ENCODE data around the gene RIMS4.

DNA sequence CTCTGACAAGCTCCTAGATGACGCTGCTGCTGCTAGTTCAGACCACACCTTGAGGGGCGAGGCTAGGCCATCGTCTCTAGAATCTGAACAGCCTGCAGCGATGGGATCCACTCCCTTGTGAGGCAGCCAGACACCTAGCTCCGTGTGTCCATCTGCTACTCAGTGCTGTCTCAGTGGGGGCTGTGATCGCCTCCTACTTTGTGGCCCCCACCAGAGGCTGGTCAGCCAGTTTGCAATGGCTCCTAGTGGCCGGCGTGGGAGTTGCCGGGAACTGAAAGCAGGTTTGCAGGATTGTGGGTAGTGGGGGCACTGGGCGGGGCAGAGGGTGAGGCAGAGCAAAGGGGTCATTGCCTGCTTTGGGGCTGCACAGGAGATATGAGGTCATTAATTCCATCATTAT, 92.4 kb downstream of the RIMS4 start:
- TF ChIP-seq, protein P1, sequence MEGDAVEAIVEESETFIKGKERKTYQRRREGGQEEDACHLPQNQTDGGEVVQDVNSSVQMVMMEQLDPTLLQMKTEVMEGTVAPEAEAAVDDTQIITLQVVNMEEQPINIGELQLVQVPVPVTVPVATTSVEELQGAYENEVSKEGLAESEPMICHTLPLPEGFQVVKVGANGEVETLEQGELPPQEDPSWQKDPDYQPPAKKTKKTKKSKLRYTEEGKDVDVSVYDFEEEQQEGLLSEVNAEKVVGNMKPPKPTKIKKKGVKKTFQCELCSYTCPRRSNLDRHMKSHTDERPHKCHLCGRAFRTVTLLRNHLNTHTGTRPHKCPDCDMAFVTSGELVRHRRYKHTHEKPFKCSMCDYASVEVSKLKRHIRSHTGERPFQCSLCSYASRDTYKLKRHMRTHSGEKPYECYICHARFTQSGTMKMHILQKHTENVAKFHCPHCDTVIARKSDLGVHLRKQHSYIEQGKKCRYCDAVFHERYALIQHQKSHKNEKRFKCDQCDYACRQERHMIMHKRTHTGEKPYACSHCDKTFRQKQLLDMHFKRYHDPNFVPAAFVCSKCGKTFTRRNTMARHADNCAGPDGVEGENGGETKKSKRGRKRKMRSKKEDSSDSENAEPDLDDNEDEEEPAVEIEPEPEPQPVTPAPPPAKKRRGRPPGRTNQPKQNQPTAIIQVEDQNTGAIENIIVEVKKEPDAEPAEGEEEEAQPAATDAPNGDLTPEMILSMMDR (IDR thresholded peaks at IDR 0.05; ENCODE audit: low read depth, low read length, poor library complexity, severe bottlenecking), result no peak
- no peak for TF ChIP-seq EZH2phosphoT487 (IDR thresholded peaks at IDR 0.05; ENCODE audit: borderline replicate concordance, low read length)

All from DOHH2 (cell line).